GM12873 (cell line): ENCODE measurements around the gene PHYKPL.
A peak's percentile ranks its signal among the peaks of the same experiment; 100 is the strongest.

Experiments used
- TF ChIP-seq, protein P1 (sequence below): IDR thresholded peaks from 2 replicates; pipeline ENCODE4 v1.5.1; 2012; ENCODE audit warnings: low read depth, mild to moderate bottlenecking, moderate library complexity, low read length, control low read depth; ENCODE audit not compliant: insufficient read depth; ENCODE audit errors: missing control alignments

PHYKPL gene

DNA sequence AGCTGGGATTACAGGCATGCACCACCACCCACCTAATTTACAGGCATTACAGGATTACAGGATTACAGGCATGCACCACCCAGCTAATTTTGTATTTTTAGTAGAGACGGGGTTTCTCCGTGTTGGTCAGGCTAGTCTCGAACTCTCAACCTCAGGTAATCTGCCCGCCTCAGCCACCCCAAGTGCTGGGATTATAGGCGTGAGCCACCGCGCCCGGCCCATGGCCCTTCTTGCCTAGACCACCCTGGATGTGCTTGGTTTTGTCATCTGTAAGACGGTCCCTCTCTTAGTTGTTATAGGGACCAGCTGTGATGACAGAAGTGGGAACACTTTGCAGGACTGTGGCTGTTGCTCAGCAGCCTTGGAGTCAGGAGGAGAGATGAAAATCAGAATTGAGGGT, 3.5 kb upstream of the PHYKPL start:
- TF ChIP-seq, protein P1, sequence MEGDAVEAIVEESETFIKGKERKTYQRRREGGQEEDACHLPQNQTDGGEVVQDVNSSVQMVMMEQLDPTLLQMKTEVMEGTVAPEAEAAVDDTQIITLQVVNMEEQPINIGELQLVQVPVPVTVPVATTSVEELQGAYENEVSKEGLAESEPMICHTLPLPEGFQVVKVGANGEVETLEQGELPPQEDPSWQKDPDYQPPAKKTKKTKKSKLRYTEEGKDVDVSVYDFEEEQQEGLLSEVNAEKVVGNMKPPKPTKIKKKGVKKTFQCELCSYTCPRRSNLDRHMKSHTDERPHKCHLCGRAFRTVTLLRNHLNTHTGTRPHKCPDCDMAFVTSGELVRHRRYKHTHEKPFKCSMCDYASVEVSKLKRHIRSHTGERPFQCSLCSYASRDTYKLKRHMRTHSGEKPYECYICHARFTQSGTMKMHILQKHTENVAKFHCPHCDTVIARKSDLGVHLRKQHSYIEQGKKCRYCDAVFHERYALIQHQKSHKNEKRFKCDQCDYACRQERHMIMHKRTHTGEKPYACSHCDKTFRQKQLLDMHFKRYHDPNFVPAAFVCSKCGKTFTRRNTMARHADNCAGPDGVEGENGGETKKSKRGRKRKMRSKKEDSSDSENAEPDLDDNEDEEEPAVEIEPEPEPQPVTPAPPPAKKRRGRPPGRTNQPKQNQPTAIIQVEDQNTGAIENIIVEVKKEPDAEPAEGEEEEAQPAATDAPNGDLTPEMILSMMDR = no peak

DNA sequence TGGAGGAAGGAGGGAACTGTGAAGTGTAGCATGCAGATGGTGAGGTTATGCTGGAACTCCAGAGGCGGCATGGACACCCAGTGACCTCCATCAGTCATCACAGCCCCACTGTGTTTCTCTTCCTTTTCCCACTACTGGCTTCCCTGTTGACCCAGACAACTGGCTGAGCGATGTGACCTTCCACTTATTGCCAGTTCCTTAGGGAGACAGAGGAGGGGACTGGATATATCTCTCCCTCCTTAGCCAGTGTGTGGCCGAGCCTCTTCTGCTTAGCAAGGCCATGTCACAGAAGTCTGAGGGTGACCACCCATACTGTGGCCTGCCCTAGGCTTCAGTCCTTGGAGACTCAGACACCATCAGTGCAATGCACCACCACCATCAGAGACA, 3.0 kb upstream of the PHYKPL start:
- TF ChIP-seq, protein P1 = no peak

DNA sequence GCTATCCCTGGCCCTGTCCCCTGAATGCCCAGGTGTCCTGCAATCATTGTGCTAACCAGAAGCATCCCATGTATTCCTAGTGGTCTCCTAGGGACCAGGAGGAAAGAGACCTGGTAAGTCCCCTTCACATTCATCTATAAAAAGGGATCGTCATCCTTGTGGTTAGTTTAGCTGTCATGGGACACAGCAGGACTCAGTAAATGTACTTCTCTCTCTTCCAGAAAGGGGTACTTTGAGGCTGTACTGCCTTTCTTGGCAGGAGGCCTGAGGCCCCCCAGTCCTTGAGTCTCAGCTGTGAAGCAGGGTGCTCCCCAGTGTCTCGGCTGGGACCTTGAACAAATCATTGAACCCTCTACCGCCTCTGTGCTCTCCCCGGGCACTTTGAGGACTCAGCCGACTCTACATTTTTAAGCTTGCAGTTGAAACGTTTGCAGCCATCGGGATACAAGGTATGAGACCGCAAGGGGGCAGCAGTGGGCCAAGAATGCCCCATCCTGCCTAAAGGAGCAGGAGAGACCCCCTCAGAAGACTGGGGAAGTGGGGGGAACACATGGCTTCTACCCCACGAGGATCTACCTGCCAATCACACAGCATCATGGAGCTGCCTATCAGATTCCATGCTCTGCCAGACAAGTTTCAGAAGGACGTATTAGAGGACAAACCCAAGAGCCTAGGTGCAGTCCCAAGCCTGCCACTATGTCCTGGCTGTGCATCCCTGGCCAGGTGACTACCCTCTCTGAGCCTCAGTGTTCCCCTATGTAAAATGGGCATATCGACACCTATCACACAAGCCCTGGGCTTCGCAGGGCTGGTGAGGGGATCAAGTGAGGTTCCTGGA, 2.4 kb upstream of the PHYKPL start:
- TF ChIP-seq, protein P1 = peak; percentile 89

DNA sequence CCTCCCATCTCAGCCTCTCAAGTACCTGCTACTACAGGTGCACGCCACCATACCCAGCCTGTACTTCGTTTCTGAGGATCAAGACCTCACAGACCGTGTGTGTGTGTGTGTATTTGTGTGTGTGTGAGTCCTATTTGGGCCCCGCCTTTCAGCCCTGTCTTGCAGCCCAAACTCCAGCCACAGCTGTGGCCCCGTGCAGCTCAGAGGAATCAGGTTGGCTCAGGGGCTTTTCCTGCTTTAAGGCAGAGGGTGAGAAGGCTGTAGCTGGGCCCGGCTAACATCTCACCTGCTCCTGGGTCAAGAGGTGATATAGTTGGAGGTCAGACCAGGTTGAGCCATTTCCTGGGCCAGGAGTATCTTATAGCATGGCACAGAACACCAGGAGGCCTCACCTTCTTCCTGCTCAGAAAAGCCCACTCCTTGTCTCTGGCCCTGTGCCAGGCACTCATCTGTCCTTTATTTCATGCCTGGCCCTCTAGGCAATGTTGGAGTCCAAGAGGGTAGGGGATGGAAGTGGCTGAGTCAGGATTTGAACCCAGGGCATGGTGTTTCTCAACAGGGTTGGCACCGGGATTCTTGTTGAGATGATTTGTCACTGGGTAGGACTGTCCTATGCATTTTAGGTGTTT, 1.6 kb upstream of the PHYKPL start:
- TF ChIP-seq, protein P1 = no peak

DNA sequence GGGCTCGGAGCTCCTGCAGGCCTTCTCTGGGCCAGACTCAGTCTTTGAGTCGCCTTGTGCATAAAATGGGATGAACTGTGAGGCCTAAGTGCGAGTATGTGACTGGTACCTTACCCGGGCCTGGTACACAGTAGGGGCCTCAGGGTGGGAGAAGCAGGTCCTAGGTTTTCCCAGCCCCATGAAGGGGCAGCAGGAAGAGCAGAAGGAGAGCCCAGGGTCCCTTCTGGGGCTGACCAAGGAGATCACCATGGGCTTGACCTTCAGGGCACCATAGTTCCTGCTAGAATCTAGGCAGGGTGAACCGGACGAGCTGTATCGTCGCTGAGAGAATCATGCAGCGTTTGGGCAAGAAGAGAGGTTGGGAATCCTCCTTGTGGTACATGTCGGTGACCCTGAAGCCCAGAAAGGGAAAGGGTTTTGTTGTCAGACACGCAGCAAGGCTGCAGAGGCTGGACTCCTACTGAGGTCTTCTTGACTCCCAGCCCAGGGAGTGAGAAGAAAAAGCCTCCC, 373 bp upstream of the PHYKPL start:
- TF ChIP-seq, protein P1 = no peak

DNA sequence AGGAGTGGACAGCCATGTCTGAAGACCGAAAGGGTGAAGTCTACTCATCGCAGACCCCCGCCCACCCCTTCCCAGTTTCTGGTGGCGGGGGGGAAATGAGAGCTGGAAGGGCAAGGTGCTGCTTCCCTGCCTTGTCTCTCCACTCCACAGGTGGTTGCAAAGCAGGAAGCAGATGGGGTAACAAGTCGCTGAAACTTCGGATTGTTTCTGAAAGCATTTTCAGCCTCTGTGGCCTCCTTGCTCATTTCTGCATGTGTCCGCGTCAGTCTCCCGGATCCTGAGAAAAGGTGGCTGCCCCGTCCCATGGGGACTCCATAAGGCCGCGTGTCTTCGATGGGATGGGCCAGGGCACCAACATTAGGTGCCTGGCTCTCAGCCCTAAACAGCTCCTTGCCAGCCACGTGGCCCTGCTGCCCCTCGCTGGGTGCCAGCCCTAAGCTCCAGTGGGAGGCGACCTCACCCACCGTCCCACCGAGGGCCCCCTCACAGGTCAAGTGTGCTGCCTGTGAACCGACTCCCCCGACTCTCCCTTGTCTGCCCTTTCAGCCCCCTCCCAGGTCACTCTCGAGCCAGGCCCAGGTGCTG, 971 bp downstream of the PHYKPL start:
- TF ChIP-seq, protein P1 = no peak
